ENCODE results near the gene RAP1A.
A peak's percentile ranks its signal among the peaks of the same experiment; 100 is the strongest.

RAP1A gene

GRCh38 chr1:111619635-111620440 is at the start of gene RAP1A:
Gene RAP1A, plus strand, starts transcription at chr1:111619789. Its CDS starts 71,572 bp downstream, at chr1:111691361.
- peak; percentile 85 to 90 for DNase-seq (ENCODE audit: low read depth in 2 of 2)

GRCh38 chr1:111569913-111570312 is 49.7 kb upstream of the RAP1A start:
- DNase-seq (ENCODE audit: low read depth in 2 of 2) = no peak

GRCh38 chr1:111570781-111571181 is 48.8 kb upstream of the RAP1A start:
- DNase-seq (ENCODE audit: low read depth in 2 of 2) = peak in 1 of 2 donors; percentile 2

- no peak for DNase-seq (ENCODE audit: low read depth in 2 of 2)
Measured at GRCh38 chr1:111571239-111571638, 48.4 kb upstream of the RAP1A start.

GRCh38 chr1:111571987-111572386 is 47.6 kb upstream of the RAP1A start:
- no peak for DNase-seq (ENCODE audit: low read depth in 2 of 2)

GRCh38 chr1:111576547-111576946 is 43.0 kb upstream of the RAP1A start:
- DNase-seq (ENCODE audit: low read depth in 2 of 2) = no peak

- DNase-seq (ENCODE audit: low read depth in 2 of 2) = no peak
Measured at GRCh38 chr1:111577814-111578213, 41.8 kb upstream of the RAP1A start.

- no peak for DNase-seq (ENCODE audit: low read depth in 2 of 2)
Measured at GRCh38 chr1:111581166-111581565, 38.4 kb upstream of the RAP1A start.

GRCh38 chr1:111582016-111582415 is 37.6 kb upstream of the RAP1A start:
- no peak for DNase-seq (ENCODE audit: low read depth in 2 of 2)

- no peak for DNase-seq (ENCODE audit: low read depth in 2 of 2)
Measured at GRCh38 chr1:111582644-111583618, 36.7 kb upstream of the RAP1A start.

- no peak for DNase-seq (ENCODE audit: low read depth in 2 of 2)
Measured at GRCh38 chr1:111585447-111586086, 34.0 kb upstream of the RAP1A start.

GRCh38 chr1:111586112-111586511 is 33.5 kb upstream of the RAP1A start:
- no peak for DNase-seq (ENCODE audit: low read depth in 2 of 2)

- no peak for DNase-seq (ENCODE audit: low read depth in 2 of 2)
Measured at GRCh38 chr1:111587509-111588174, 31.9 kb upstream of the RAP1A start.

GRCh38 chr1:111591937-111592336 is 27.7 kb upstream of the RAP1A start:
- no peak for DNase-seq (ENCODE audit: low read depth in 2 of 2)

- DNase-seq (ENCODE audit: low read depth in 2 of 2) = peak; percentile 95 to 96
Measured at GRCh38 chr1:111592389-111593361, 26.9 kb upstream of the RAP1A start.

GRCh38 chr1:111593403-111594305 is 25.9 kb upstream of the RAP1A start:
- no peak for DNase-seq (ENCODE audit: low read depth in 2 of 2)

GRCh38 chr1:111594306-111594693 is 25.3 kb upstream of the RAP1A start:
- no peak for DNase-seq (ENCODE audit: low read depth in 2 of 2)

- DNase-seq (ENCODE audit: low read depth in 2 of 2) = no peak
Measured at GRCh38 chr1:111595807-111596206, 23.8 kb upstream of the RAP1A start.

GRCh38 chr1:111596499-111596898 is 23.1 kb upstream of the RAP1A start:
- DNase-seq (ENCODE audit: low read depth in 2 of 2) = peak; percentile 41 to 44

All from activated CD8-positive, alpha-beta memory T cell treated with anti-CD3 and anti-CD28 coated beads for 4 hours (primary cell).